ENCODE measurements around the gene NRDE2. TPM values are rescaled to one million over a fixed set of nuclear protein-coding genes. Genes with fewer than 3 reads are reported as not detected.

NRDE2 gene
- total and polyA plus RNA-seq, 2 of the 4 experiments (the other 2 are of a cell fraction), result 4.5 to 9.3 TPM

GRCh38 chr14:90256354-90257131 lies 75.2 kb downstream of the NRDE2 start, which contains the start of gene PSMC1 (continued):
- no peak for TF ChIP-seq FOS (IDR thresholded peaks at IDR 0.05; ENCODE audit: low read depth, low read length)
- no peak for TF ChIP-seq BHLHE40 (IDR thresholded peaks at IDR 0.05; ENCODE audit: low read depth, low read length)
- TF ChIP-seq RCOR1 (IDR thresholded peaks at IDR 0.05; ENCODE audit: insufficient replicate concordance, low read length), result no peak

GRCh38 chr14:90255871-90256270 lies 75.9 kb downstream of the NRDE2 start:
- Histone ChIP-seq H3K18ac (ENCODE audit: low read depth, low read length) (no peak overlapping the region), H4K5ac (ENCODE audit: low read depth, low read length) (peak overlapping the region; percentile 99), H3K4me2 (ENCODE audit: low read depth, low read length) (peak overlapping the region; percentile 60), H2BK120ac (ENCODE audit: low read depth, low read length) (no peak overlapping the region), H3K4me3 (ENCODE audit: insufficient read depth, low read depth, low read length) (no peak overlapping the region), H2BK20ac (ENCODE audit: low read depth, low read length) (no peak overlapping the region), H4K91ac (ENCODE audit: insufficient read depth, low read depth, low read length) (no peak overlapping the region), H3K79me1 (ENCODE audit: low read depth in 1 of 2, low read length in 2 of 2) (peaks cover 6 to 21% of the 10 kb centered on the region in 2 experiments; a peak in 3 of 4 replicates), H3K14ac (replicated peaks; ENCODE audit: low read depth, low read length) (no peak overlapping the region), H2AK9ac (replicated peaks; ENCODE audit: low read depth, low read length, poor library complexity) (no peak overlapping the region), H3K4me1 (ENCODE audit: control insufficient read depth, insufficient read depth, low read length) (peaks cover 2% of the 10 kb centered on the region; the same call in 1 of the 2 replicates), H3K56ac (ENCODE audit: extremely low read depth, insufficient read depth, low read length) (no peak overlapping the region), H3K9me1 (ENCODE audit: insufficient read depth, low read length) (no peaks in the 10 kb centered on the region), H2AK5ac (ENCODE audit: low read depth, low read length) (no peak overlapping the region), H3K36me3 (ENCODE audit: control insufficient read depth, insufficient read depth, low read length) (peaks cover 4% of the 10 kb centered on the region; the same call in 1 of the 2 replicates), H2AFZ (replicated peaks; ENCODE audit: low read length, poor library complexity) (no peak overlapping the region), H4K8ac (ENCODE audit: low read depth in 2 of 2, low read length in 2 of 2) (peak overlapping the region; percentile 80 to 86), H3K9ac (ENCODE audit: low read depth, low read length) (no peak overlapping the region), H2BK15ac (ENCODE audit: low read depth, low read length) (no peak overlapping the region), H3K9me3 (ENCODE audit: control insufficient read depth, insufficient read depth, low read length) (no peaks in the 10 kb centered on the region), H3K4ac (ENCODE audit: low read depth, low read length) (no peak overlapping the region), H2BK5ac (ENCODE audit: low read depth, low read length, poor library complexity, severe bottlenecking) (peak overlapping the region; percentile 56), H3K23ac (ENCODE audit: low read depth, low read length) (no peak overlapping the region), H4K20me1 (ENCODE audit: insufficient read depth, low read length) (peaks cover 14% of the 10 kb centered on the region; the same call in 1 of the 2 replicates), H3K27ac (ENCODE audit: insufficient read depth, low read length) (no peak overlapping the region; the same call in 1 of the 2 replicates), H3K27me3 (ENCODE audit: control insufficient read depth, insufficient read depth, low read length) (no peaks in the 10 kb centered on the region; the same call in 1 of the 2 replicates)
- DNase-seq, result no peak
- BruUV-seq (replicated peaks), result no TSS peak
- in situ Hi-C loops (cut with MboI; ENCODE audit: low sequenced_read_pairs) (no loop called here), dilution Hi-C loops (cut with HindIII; ENCODE audit: low sequenced_read_pairs, unreplicated experiment) (no loop called here), intact Hi-C loops (cut with micrococcal nuclease) (no loop called here)
- ChIA-PET POLR2A (ENCODE audit: unreplicated experiment) (interaction anchor here (0.5 to 0.7 kb wide), 4 partner anchors 269 to 1717 kb away, joined by 3 to 4 read pairs (median 3); no protein-coding TSS in a partner anchor), CTCF (interaction anchor here (1.1 kb wide), 1 partner anchor 10 kb away, joined by 4 read pairs; no protein-coding TSS in a partner anchor)
- WGBS, 2 experiments (ENCODE audit: extremely low coverage in 2 of 2, insufficient read length in 1 of 2), result no CpG with 5 or more reads among the region's 1 CpG
- ATAC-seq (ENCODE audit: low read depth), result no peak
- no peak for TF ChIP-seq CTCF (conservative IDR thresholded peaks at IDR 0.05; ENCODE audit: low read depth, low read length)
- no peak for TF ChIP-seq BHLHE40 (IDR thresholded peaks at IDR 0.05; ENCODE audit: low read depth, low read length)
- TF ChIP-seq MAZ (IDR thresholded peaks at IDR 0.05; ENCODE audit: borderline replicate concordance, low read depth, low read length), result no peak
- no peak for TF ChIP-seq MAFK (IDR thresholded peaks at IDR 0.05; ENCODE audit: low read depth, low read length)
- TF ChIP-seq POLR2A (IDR thresholded peaks at IDR 0.05; ENCODE audit: low read depth, low read length), result no peak
- no peak for TF ChIP-seq CEBPB (IDR thresholded peaks at IDR 0.05; ENCODE audit: low read depth, low read length)
- no peak for TF ChIP-seq FOS (IDR thresholded peaks at IDR 0.05; ENCODE audit: low read depth, low read length)
- TF ChIP-seq SMC3 (IDR thresholded peaks at IDR 0.05; ENCODE audit: low read depth, low read length), result no peak
- no peak for TF ChIP-seq RAD21 (IDR thresholded peaks at IDR 0.05; ENCODE audit: low read length)
- TF ChIP-seq ELK1 (IDR thresholded peaks at IDR 0.05; ENCODE audit: borderline replicate concordance, low read depth, low read length), result no peak
- no peak for TF ChIP-seq MXI1 (IDR thresholded peaks at IDR 0.05; ENCODE audit: borderline replicate concordance, low read depth, low read length)
- TF ChIP-seq CHD1 (IDR thresholded peaks at IDR 0.05; ENCODE audit: low read depth, low read length), result no peak

Data from IMR-90 (cell line).